Neutrophil (primary cell): Measurements from ENCODE around the gene IL1A.

Experiments
- H3K27ac ChIP-seq: fragments of 200-600 bp; sonication (generic); 2 replicates; pipeline ENCODE4 v1.5.1; 2016; ENCODE audit warnings: mild to moderate bottlenecking, moderate library complexity
- H3K27me3 ChIP-seq: fragments of 200-600 bp; sonication (generic); 2 replicates; pipeline ENCODE4 v1.6.0; 2016; ENCODE audit warnings: mild to moderate bottlenecking
- H3K36me3 ChIP-seq: fragments of 200-600 bp; sonication (generic); 2 replicates; pipeline ENCODE4 v1.5.1; 2017
- H3K4me1 ChIP-seq, 2 experiments: fragments of 200-600 bp in 1 of 2; sonication (generic) in 1 of 2; 1 replicate in 1 of 2; 2 replicates in 1 of 2; pipeline versions ENCODE4 v1.5.1 to v1.6.1; 2013 to 2016; ENCODE audit warnings: low read depth in 1 of 2, low read length in 1 of 2, mild to moderate bottlenecking in 1 of 2, moderate library complexity in 1 of 2; ENCODE audit not compliant: control insufficient read depth in 1 of 2, insufficient read depth in 1 of 2
- H3K4me3 ChIP-seq, 2 experiments: fragments of 200-600 bp in 1 of 2; sonication (generic) in 1 of 2; 1 replicate in 1 of 2; 2 replicates in 1 of 2; pipeline ENCODE4 v1.5.1; 2013 to 2016; ENCODE audit warnings: low read depth in 1 of 2, low read length in 1 of 2, mild to moderate bottlenecking in 1 of 2, moderate library complexity in 1 of 2
- H3K9me3 ChIP-seq: fragments of 200-600 bp; sonication (generic); 2 replicates; pipeline ENCODE4 v1.5.1; 2016
- CTCF ChIP-seq: fragments of 200-600 bp; sonication (generic); IDR thresholded peaks from 2 replicates; pipeline ENCODE4 v1.5.1; 2016; ENCODE audit warnings: antibody characterized with exemption

Gene IL1A

GRCh38 chr2:112724591-112725525 is 59.4 kb downstream of the IL1A start:
- no peak for TF ChIP-seq CTCF
- H3K4me1 ChIP-seq = peaks cover 30 to 37% of the 10 kb centered on the region in 2 experiments
- no peaks in the 10 kb centered on the region for H3K27me3 ChIP-seq
- peak overlapping the region; percentile 68 for H3K27ac ChIP-seq
- no peak overlapping the region for H3K4me3 ChIP-seq
- no peaks in the 10 kb centered on the region for H3K36me3 ChIP-seq
- no peaks in the 10 kb centered on the region for H3K9me3 ChIP-seq

GRCh38 chr2:112723995-112724394 is 60.3 kb downstream of the IL1A start:
- no peak overlapping the region for H3K27ac ChIP-seq
- no peaks in the 10 kb centered on the region for H3K9me3 ChIP-seq
- no peak for TF ChIP-seq CTCF
- H3K36me3 ChIP-seq = no peaks in the 10 kb centered on the region
- H3K4me1 ChIP-seq = peaks cover 22 to 29% of the 10 kb centered on the region in 2 experiments
- no peaks in the 10 kb centered on the region for H3K27me3 ChIP-seq
- H3K4me3 ChIP-seq = no peak overlapping the region
